Osteoblast (primary cell): ENCODE measurements around the gene OSBPL9. TPM values are rescaled to one million over a fixed set of nuclear protein-coding genes. Genes with fewer than 3 reads are reported as not detected.

Experiments used
- DNase-seq: peaks from one replicate; pipeline ENCODE4 v3.0.0; 2011; ENCODE audit warnings: low spot score, mixed read lengths; ENCODE audit not compliant: insufficient read length; ENCODE audit errors: missing footprints
- H2AFZ ChIP-seq: 2 replicates; pipeline ENCODE4 v1.6.0; 2011; ENCODE audit warnings: mild to moderate bottlenecking, low read length
- H3K27ac ChIP-seq: 2 replicates; pipeline ENCODE4 v1.5.1; 2011; ENCODE audit warnings: mild to moderate bottlenecking, low read depth, low read length, moderate library complexity
- H3K27me3 ChIP-seq: 2 replicates; pipeline ENCODE4 v1.6.0; 2012; ENCODE audit warnings: mild to moderate bottlenecking, control low read depth, inconsistent platforms, low read length, moderate library complexity; ENCODE audit not compliant: insufficient read depth
- H3K36me3 ChIP-seq: 2 replicates; pipeline ENCODE4 v1.5.1; 2011; ENCODE audit warnings: mild to moderate bottlenecking, low read length, control low read depth, moderate library complexity; ENCODE audit not compliant: insufficient read depth
- H3K4me1 ChIP-seq: 2 replicates; pipeline ENCODE4 v1.5.1; 2011; ENCODE audit warnings: mild to moderate bottlenecking, low read length, control low read depth, moderate library complexity; ENCODE audit not compliant: insufficient read depth
- H3K4me2 ChIP-seq: 2 replicates; pipeline ENCODE4 v1.6.0; 2011; ENCODE audit warnings: mild to moderate bottlenecking, low read length; ENCODE audit not compliant: insufficient read depth
- H3K4me3 ChIP-seq: fragments of 200-600 bp; sonication (generic); 3 replicates; pipeline ENCODE4 v1.5.1; 2012; ENCODE audit warnings: mild to moderate bottlenecking, low read length, inconsistent platforms; ENCODE audit not compliant: insufficient read depth
- H3K79me2 ChIP-seq: 2 replicates; pipeline ENCODE4 v1.6.0; 2012; ENCODE audit warnings: mild to moderate bottlenecking, low read length, control low read depth, inconsistent platforms; ENCODE audit not compliant: insufficient read depth
- H3K9me3 ChIP-seq: 2 replicates; pipeline ENCODE4 v1.5.1; 2011; ENCODE audit warnings: low read depth, low read length, control low read depth
- H4K20me1 ChIP-seq: 2 replicates; pipeline ENCODE4 v1.6.0; 2012; ENCODE audit warnings: mild to moderate bottlenecking, low read length, control low read depth; ENCODE audit not compliant: insufficient read depth
- CTCF ChIP-seq: IDR thresholded peaks from 2 replicates; pipeline ENCODE4 v1.5.1; 2011; ENCODE audit warnings: mild to moderate bottlenecking, low read depth, low read length, moderate library complexity; ENCODE audit errors: extremely low read depth
- total RNA-seq: library from RNA; depleted of rRNA; stranded (reverse); fragments of >200 nt; gene quantifications from 2 replicates; pipeline ENCODE4 v1.2.3, GENCODE V29; 2012

OSBPL9 gene
- total RNA-seq, 1 donor: 87.9 TPM

GRCh38 chr1:51741121-51741681 lies 124.3 kb downstream of the OSBPL9 start:
- Histone ChIP-seq H3K4me1 (peaks cover 9% of the 10 kb centered on the region), H2AFZ (no peak overlapping the region), H3K36me3 (peaks cover 3% of the 10 kb centered on the region), H4K20me1 (peaks cover 14% of the 10 kb centered on the region), H3K9me3 (no peaks in the 10 kb centered on the region), H3K27ac (no peak overlapping the region), H3K27me3 (no peaks in the 10 kb centered on the region), H3K79me2 (peaks cover 49% of the 10 kb centered on the region), H3K4me3 (no peak overlapping the region), H3K4me2 (no peak overlapping the region)
- no peak for TF ChIP-seq CTCF
- no peak for DNase-seq

GRCh38 chr1:51744506-51745303 lies 127.8 kb downstream of the OSBPL9 start:
- H3K27me3 ChIP-seq: no peaks in the 10 kb centered on the region
- no peak overlapping the region for H3K4me3 ChIP-seq
- H2AFZ ChIP-seq: no peak overlapping the region
- no peak for TF ChIP-seq CTCF
- H3K27ac ChIP-seq: no peak overlapping the region
- peaks cover 2% of the 10 kb centered on the region for H3K4me1 ChIP-seq
- no peak overlapping the region for H3K4me2 ChIP-seq
- H3K36me3 ChIP-seq: peaks cover 3% of the 10 kb centered on the region
- H4K20me1 ChIP-seq: peaks cover 3% of the 10 kb centered on the region
- no peak for DNase-seq
- H3K79me2 ChIP-seq: peaks cover 24% of the 10 kb centered on the region
- H3K9me3 ChIP-seq: no peaks in the 10 kb centered on the region

GRCh38 chr1:51745304-51745570 lies 128.3 kb downstream of the OSBPL9 start:
- no peak overlapping the region for H3K4me3 ChIP-seq
- H3K79me2 ChIP-seq: peaks cover 20% of the 10 kb centered on the region
- no peak overlapping the region for H3K4me2 ChIP-seq
- TF ChIP-seq CTCF: no peak
- peaks cover 3% of the 10 kb centered on the region for H3K36me3 ChIP-seq
- H2AFZ ChIP-seq: no peak overlapping the region
- peaks cover 7% of the 10 kb centered on the region for H3K4me1 ChIP-seq
- H3K9me3 ChIP-seq: no peaks in the 10 kb centered on the region
- H3K27ac ChIP-seq: no peak overlapping the region
- H3K27me3 ChIP-seq: no peaks in the 10 kb centered on the region
- DNase-seq: no peak
- H4K20me1 ChIP-seq: peaks cover 3% of the 10 kb centered on the region

GRCh38 chr1:51749151-51749550 lies 132.3 kb downstream of the OSBPL9 start:
- no peaks in the 10 kb centered on the region for H3K9me3 ChIP-seq
- H4K20me1 ChIP-seq: no peaks in the 10 kb centered on the region
- H2AFZ ChIP-seq: no peak overlapping the region
- H3K4me2 ChIP-seq: no peak overlapping the region
- H3K4me3 ChIP-seq: no peak overlapping the region
- peaks cover 14% of the 10 kb centered on the region for H3K36me3 ChIP-seq
- DNase-seq: no peak
- H3K27me3 ChIP-seq: no peaks in the 10 kb centered on the region
- peaks cover 13% of the 10 kb centered on the region for H3K4me1 ChIP-seq
- no peak overlapping the region for H3K27ac ChIP-seq
- peaks cover 18% of the 10 kb centered on the region for H3K79me2 ChIP-seq
- no peak for TF ChIP-seq CTCF
